Esophagus muscularis mucosa (tissue), 4 donors: ENCODE measurements around the gene TBCD.

Source experiments
- CTCF ChIP-seq, 3 experiments: fragments of 200-600 bp in 2 of 3; fragments of 450-650 bp in 1 of 3; sonication (generic) in 2 of 3; IDR thresholded peaks; one replicate each; pipeline ENCODE4 v1.5.1; 2017 to 2019; ENCODE audit warnings: antibody characterized with exemption in 3 of 3, mild to moderate bottlenecking in 2 of 3, moderate library complexity in 1 of 3
- EP300 ChIP-seq: sonication (generic); formaldehyde crosslinking; IDR thresholded peaks from one replicate; pipeline ENCODE4 v1.6.1; 2017; ENCODE audit warnings: antibody characterized with exemption
- POLR2A ChIP-seq: fragments of 450-650 bp; IDR thresholded peaks from one replicate; pipeline ENCODE4 v1.6.1; 2017; ENCODE audit warnings: antibody characterized with exemption, moderate library complexity, mild to moderate bottlenecking, low read depth
- POLR2AphosphoS5 ChIP-seq, 2 donors: sonication (generic); formaldehyde crosslinking; IDR thresholded peaks; one replicate each; pipeline ENCODE4 v1.6.1; 2017; ENCODE audit warnings: antibody characterized with exemption in 2 of 2

DNA sequence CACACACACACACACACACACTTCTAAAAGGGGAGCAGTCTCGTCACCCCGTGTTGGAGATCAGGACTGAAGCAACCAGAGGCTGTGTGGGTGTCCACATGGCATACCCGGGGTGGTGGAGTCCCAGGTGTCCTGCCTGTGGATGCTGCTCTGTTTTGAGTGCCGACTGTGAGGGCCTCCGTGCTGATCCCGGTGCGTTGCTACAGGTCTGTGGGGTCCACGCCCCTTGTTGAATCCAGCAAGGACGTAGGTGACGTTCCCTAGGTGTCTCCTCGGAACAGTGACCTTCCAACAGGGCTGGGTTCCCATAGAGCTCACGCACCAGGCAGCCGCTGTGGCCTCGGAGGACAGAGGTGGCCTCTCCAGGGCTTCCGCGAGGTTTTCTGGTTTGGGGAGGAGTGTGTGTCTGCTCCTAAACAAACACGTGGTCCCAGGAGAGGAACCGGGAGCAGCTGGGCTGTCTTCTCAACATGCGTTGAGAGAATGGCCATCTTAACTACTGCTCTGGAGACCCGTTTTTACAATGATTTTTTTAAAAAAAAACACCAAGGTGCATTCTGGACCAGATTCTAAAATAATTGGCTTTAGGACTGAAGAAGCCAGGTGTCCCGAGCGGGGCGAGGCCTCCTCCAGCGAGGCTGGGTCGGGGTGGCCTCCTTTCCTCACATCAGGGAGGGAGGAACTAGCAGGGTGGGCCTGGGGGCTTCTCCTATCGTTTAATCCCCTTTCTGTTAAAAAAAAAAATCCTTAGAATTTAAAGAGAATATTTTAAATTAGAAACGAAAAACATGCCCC, 188.6 kb downstream of the TBCD start:
- TF ChIP-seq CTCF (IDR thresholded peaks at IDR 0.05) (no peak), POLR2A (no peak), EP300 (no peak), POLR2AphosphoS5 (IDR thresholded peaks at IDR 0.05) (no peak)
